B cell (primary cell): ENCODE data around the gene SETDB2. TPM values are rescaled to one million over a fixed set of nuclear protein-coding genes. Genes with fewer than 3 reads are reported as not detected.

ENCODE experiments used
- ATAC-seq: fragments of 200-7000 bp; cut with Tn5 transposase; one replicate; pipeline ENCODE4 v1.10.0; 2021; ENCODE audit warnings: low read depth, mild to moderate bottlenecking, moderate number of reproducible peaks, moderate library complexity
- CTCF ChIA-PET: fragments of 350-600 bp; sonication (Branson Sonifier 250); formaldehyde crosslinking; loops from one replicate; lab custom pipeline; 2021; ENCODE audit warnings: antibody characterized with exemption, inconsistent platforms; lab: Charles Lee
- POLR2A ChIA-PET: fragments of 350-600 bp; sonication (Branson Sonifier 250); formaldehyde crosslinking; loops from one replicate; lab custom pipeline; 2021; ENCODE audit warnings: antibody characterized with exemption; lab: Charles Lee
- DNase-seq: peaks from one replicate; pipeline ENCODE4 v3.0.0; 2013
- H2AFZ ChIP-seq: 2 replicates; pipeline ENCODE4 v1.6.1; 2012; ENCODE audit warnings: mild to moderate bottlenecking, low read depth, low read length; ENCODE audit not compliant: insufficient read depth, poor library complexity, severe bottlenecking
- H3K27ac ChIP-seq, 2 donors: 1 replicate in 1 of 2; 2 replicates in 1 of 2; pipeline ENCODE4 v1.5.1; 2012 to 2013; ENCODE audit warnings: low read length in 2 of 2, mild to moderate bottlenecking in 2 of 2, moderate library complexity in 1 of 2
- H3K27me3 ChIP-seq, 4 experiments: fragments of 200-600 bp in 1 of 4; sonication (generic) in 1 of 4; replicated peaks in 1 of 4; 1 replicate in 2 of 4; 2 replicates in 2 of 4; pipeline versions ENCODE4 v1.6.1 to v1.7.0; 2013 to 2016; ENCODE audit warnings: low read length in 3 of 4, mild to moderate bottlenecking in 2 of 4, mixed read lengths in 1 of 4, moderate library complexity in 1 of 4; ENCODE audit not compliant: insufficient read depth in 4 of 4, control insufficient read depth in 3 of 4; ENCODE audit errors: control extremely low read depth in 1 of 4
- H3K36me3 ChIP-seq, 2 experiments: replicated peaks in 1 of 2; 1 replicate in 1 of 2; 2 replicates in 1 of 2; pipeline versions ENCODE4 v1.6.1 to v1.7.1; 2013; ENCODE audit warnings: low read length in 1 of 2; ENCODE audit not compliant: insufficient read depth in 2 of 2, control insufficient read depth in 1 of 2; ENCODE audit errors: control extremely low read depth in 1 of 2, extremely low read depth in 1 of 2
- H3K4me1 ChIP-seq, 2 donors: fragments of 200-600 bp in 1 of 2; sonication (generic) in 1 of 2; 1 replicate in 1 of 2; 2 replicates in 1 of 2; pipeline versions ENCODE4 v1.5.1 to v1.6.1; 2013 to 2017; ENCODE audit warnings: low read length in 2 of 2; ENCODE audit not compliant: control insufficient read depth in 2 of 2, insufficient read depth in 2 of 2
- H3K4me2 ChIP-seq: replicated peaks from 2 replicates; pipeline ENCODE3; 2012; ENCODE audit warnings: mild to moderate bottlenecking, low read depth, low read length; ENCODE audit not compliant: poor library complexity, severe bottlenecking
- H3K4me3 ChIP-seq, 5 experiments: fragments of 200-600 bp in 1 of 5; sonication (generic) in 1 of 5; 1 replicate in 3 of 5; 2 replicates in 2 of 5; pipeline versions ENCODE4 v1.5.1 to v1.7.0; 2011 to 2016; ENCODE audit warnings: low read length in 4 of 5, mild to moderate bottlenecking in 4 of 5, low read depth in 2 of 5, control low read depth in 1 of 5, moderate library complexity in 1 of 5; ENCODE audit not compliant: insufficient read depth in 1 of 5; ENCODE audit errors: control extremely low read depth in 1 of 5, extremely low read depth in 1 of 5
- H3K79me2 ChIP-seq: fragments of 200-600 bp; sonication (generic); one replicate; pipeline ENCODE4 v1.6.0; 2016; ENCODE audit warnings: low read length; ENCODE audit not compliant: control insufficient read depth, insufficient read depth
- H3K9ac ChIP-seq: fragments of 200-600 bp; sonication (generic); 2 replicates; pipeline ENCODE4 v1.6.1; 2017; ENCODE audit warnings: mild to moderate bottlenecking, low read length, moderate library complexity
- H3K9me3 ChIP-seq, 3 donors: one replicate each; pipeline versions ENCODE4 v1.6.1 to v1.7.1; 2013; ENCODE audit warnings: low read length in 2 of 3; ENCODE audit not compliant: control insufficient read depth in 2 of 3, insufficient read depth in 1 of 3; ENCODE audit errors: control extremely low read depth in 1 of 3
- H4K20me1 ChIP-seq: 2 replicates; pipeline ENCODE4 v1.6.0; 2012; ENCODE audit warnings: mild to moderate bottlenecking, low read length; ENCODE audit not compliant: insufficient read depth, control insufficient read depth, poor library complexity, severe bottlenecking
- H3K27ac Mint-ChIP-seq: one replicate; pipeline ENCODE4 v1.8.0; 2021; ENCODE audit warnings: mixed read lengths
- H3K27me3 Mint-ChIP-seq: one replicate; pipeline ENCODE4 v1.8.0; 2021; ENCODE audit warnings: mixed read lengths
- H3K4me1 Mint-ChIP-seq: one replicate; pipeline ENCODE4 v1.8.0; 2021; ENCODE audit warnings: mixed read lengths
- H3K4me3 Mint-ChIP-seq: one replicate; pipeline ENCODE4 v1.8.0; 2021; ENCODE audit warnings: mixed read lengths
- H3K9me3 Mint-ChIP-seq: one replicate; pipeline ENCODE4 v1.8.0; 2022; ENCODE audit warnings: mixed read lengths; ENCODE audit not compliant: insufficient read depth
- EZH2 ChIP-seq: IDR thresholded peaks from 2 replicates; pipeline ENCODE4 v1.6.1; 2012; ENCODE audit warnings: borderline replicate concordance, low read depth, mild to moderate bottlenecking, moderate library complexity, low read length; ENCODE audit not compliant: insufficient read depth, poor library complexity, severe bottlenecking
- WGBS: methylation state at CpG from one replicate; pipeline ENCODE4 v1.1.5; 2013; ENCODE audit warnings: missing lambda C conversion rate; ENCODE audit not compliant: insufficient coverage; 5-methylcytosine and 5-hydroxymethylcytosine counted together
- intact Hi-C: fragments of 100-400 bp; cut with micrococcal nuclease; formaldehyde crosslinking; loops from one replicate; pipeline ENCODE4 v1.10.0; 2022
- polyA plus RNA-seq: library from polyadenylated mRNA; depleted of rRNA; stranded (reverse); fragments of >200 nt; gene quantifications from 2 replicates; pipeline ENCODE4 v1.2.3, GENCODE V29; 2012
- total RNA-seq, 2 donors: library from RNA; stranded (reverse); fragments of 120-200 nt in 1 of 2; gene quantifications; 1 replicate in 1 of 2; 2 replicates in 1 of 2; pipeline versions ENCODE4 v1.2.3 to v1.2.4, GENCODE V29; 2013 to 2022
- TF ChIP-seq, protein P1 (sequence below): fragments of 200-600 bp; IDR thresholded peaks from one replicate; pipeline ENCODE4 v1.8.0; 2022; ENCODE audit warnings: antibody characterized with exemption, mild to moderate bottlenecking

The SETDB2 gene
- total and polyA plus RNA-seq, 2 donors (not counting 1 experiment from before 2014, with no cell fraction given): 12.0 to 38.2 TPM

DNA sequence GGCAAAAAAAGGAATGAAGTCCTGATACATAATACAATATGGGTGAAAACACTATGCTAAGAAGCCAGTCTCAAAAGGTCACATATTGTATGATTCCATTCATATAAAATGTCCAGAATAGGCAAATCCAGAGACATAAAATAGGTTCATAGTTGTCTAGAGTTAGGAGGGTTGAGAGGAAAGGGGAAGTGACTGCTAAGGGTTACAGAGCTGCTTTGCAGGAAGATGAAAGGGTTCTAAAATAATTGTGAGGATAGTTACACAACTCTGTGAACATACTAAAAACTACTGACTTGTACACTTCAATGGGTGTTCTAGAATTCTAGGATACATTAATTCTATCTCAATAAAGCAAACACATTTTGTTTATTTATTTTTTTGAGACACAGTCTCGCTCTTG is 25.9 kb upstream of the SETDB2 start:
- H2AFZ ChIP-seq: no peak overlapping the region
- no peak overlapping the region for H3K9ac ChIP-seq
- POLR2A ChIA-PET: no interaction called here
- no peak overlapping the region for H3K4me3 ChIP-seq
- no peaks in the 10 kb centered on the region for H3K36me3 ChIP-seq
- Mint-ChIP-seq H3K9me3 (no peaks in the 10 kb centered on the region), H3K4me1 (no peaks in the 10 kb centered on the region), H3K27me3 (no peaks in the 10 kb centered on the region), H3K4me3 (no peak overlapping the region), H3K27ac (no peak overlapping the region)
- no peaks in the 10 kb centered on the region for H3K9me3 ChIP-seq
- no peaks in the 10 kb centered on the region for H4K20me1 ChIP-seq
- H3K4me2 ChIP-seq: no peak overlapping the region
- no peaks in the 10 kb centered on the region for H3K79me2 ChIP-seq
- no peaks in the 10 kb centered on the region for H3K27me3 ChIP-seq
- ATAC-seq: no peak
- no peak for DNase-seq
- CTCF ChIA-PET: interaction anchor here (0.8 kb wide), 1 partner anchor 10 kb away, joined by 3 read pairs; no protein-coding TSS in a partner anchor
- H3K27ac ChIP-seq: no peak overlapping the region
- no peaks in the 10 kb centered on the region for H3K4me1 ChIP-seq
- 100% methylated on average over 1 of the region's 1 CpG for WGBS
- intact Hi-C loops: no loop called here
- TF ChIP-seq EZH2: no peak
- TF ChIP-seq, protein P1, sequence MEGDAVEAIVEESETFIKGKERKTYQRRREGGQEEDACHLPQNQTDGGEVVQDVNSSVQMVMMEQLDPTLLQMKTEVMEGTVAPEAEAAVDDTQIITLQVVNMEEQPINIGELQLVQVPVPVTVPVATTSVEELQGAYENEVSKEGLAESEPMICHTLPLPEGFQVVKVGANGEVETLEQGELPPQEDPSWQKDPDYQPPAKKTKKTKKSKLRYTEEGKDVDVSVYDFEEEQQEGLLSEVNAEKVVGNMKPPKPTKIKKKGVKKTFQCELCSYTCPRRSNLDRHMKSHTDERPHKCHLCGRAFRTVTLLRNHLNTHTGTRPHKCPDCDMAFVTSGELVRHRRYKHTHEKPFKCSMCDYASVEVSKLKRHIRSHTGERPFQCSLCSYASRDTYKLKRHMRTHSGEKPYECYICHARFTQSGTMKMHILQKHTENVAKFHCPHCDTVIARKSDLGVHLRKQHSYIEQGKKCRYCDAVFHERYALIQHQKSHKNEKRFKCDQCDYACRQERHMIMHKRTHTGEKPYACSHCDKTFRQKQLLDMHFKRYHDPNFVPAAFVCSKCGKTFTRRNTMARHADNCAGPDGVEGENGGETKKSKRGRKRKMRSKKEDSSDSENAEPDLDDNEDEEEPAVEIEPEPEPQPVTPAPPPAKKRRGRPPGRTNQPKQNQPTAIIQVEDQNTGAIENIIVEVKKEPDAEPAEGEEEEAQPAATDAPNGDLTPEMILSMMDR: no peak

DNA sequence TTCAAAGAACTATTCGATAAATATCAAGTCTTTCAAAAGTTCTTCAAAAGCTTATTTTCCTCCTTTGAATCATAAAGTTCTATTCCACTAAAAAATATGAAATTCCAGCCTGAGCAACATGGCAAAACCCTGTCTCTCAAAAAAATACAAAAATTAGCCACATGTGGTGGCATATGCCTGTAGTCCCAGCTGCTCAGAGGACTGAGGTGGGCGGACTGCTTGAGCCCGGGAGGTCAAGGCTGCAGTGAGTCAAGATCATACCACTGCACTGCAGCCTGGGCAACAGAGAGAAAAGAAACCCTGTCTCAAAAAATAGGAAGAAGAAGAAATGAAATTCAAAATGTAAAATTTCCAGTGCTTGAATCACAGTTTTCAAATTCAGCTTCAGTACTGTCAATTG is 24.8 kb upstream of the SETDB2 start:
- Mint-ChIP-seq H3K27me3 (no peaks in the 10 kb centered on the region), H3K4me3 (no peak overlapping the region), H3K27ac (no peak overlapping the region), H3K9me3 (no peaks in the 10 kb centered on the region), H3K4me1 (no peaks in the 10 kb centered on the region)
- no peaks in the 10 kb centered on the region for H3K9me3 ChIP-seq
- H4K20me1 ChIP-seq: no peaks in the 10 kb centered on the region
- no peaks in the 10 kb centered on the region for H3K36me3 ChIP-seq
- H3K79me2 ChIP-seq: no peaks in the 10 kb centered on the region
- intact Hi-C loops: no loop called here
- TF ChIP-seq EZH2: no peak
- TF ChIP-seq, protein P1: no peak
- H2AFZ ChIP-seq: no peak overlapping the region
- WGBS: 100% methylated on average over 2 of the region's 3 CpGs
- ChIA-PET POLR2A (no interaction called here), CTCF (no interaction called here)
- no peak overlapping the region for H3K27ac ChIP-seq
- no peak overlapping the region for H3K4me3 ChIP-seq
- DNase-seq (no peak), ATAC-seq (no peak)
- no peaks in the 10 kb centered on the region for H3K27me3 ChIP-seq
- H3K4me2 ChIP-seq: no peak overlapping the region
- no peaks in the 10 kb centered on the region for H3K4me1 ChIP-seq
- H3K9ac ChIP-seq: no peak overlapping the region
